Activated CD4-positive, alpha-beta T cell treated with anti-CD3 and anti-CD28 coated beads for 4 hours (primary cell): ENCODE results near the gene CLCN1.
A peak's percentile ranks its signal among the peaks of the same experiment; 100 is the strongest.
"Not testable (repeated sequence)": the region's sequence is repeated elsewhere in the genome, so short reads cannot be mapped to it uniquely, and the experiment has no call there.

Experiments
- DNase-seq, 2 donors: peaks; one replicate each; pipeline ENCODE4 v3.0.0-alpha.2; 2020

The CLCN1 gene

DNA sequence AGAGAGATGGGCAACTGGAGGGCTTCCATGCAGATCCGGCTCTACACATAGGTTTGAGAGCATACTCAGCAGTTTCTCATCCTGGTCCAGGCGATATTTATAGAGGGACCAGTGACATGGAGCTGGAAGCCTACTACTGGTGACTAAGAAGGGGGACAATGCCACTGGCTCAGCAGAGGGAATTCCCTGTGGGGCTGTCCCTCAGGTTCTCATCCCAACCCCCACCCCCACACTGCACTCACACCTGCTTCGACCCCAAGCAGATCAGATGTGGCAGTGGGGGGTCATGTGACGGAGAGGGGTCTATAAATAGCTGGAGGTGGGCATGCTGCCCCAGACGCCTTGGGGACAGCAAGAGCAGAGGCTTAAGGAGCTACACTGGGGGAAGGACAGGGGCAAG is at the start of gene CLCN1:
Gene CLCN1 (plus strand): TSS at position 336 of the 400 bp plus-strand sequence. CDS start 102 bp downstream, outside the sequence.
- no peak for DNase-seq

DNA sequence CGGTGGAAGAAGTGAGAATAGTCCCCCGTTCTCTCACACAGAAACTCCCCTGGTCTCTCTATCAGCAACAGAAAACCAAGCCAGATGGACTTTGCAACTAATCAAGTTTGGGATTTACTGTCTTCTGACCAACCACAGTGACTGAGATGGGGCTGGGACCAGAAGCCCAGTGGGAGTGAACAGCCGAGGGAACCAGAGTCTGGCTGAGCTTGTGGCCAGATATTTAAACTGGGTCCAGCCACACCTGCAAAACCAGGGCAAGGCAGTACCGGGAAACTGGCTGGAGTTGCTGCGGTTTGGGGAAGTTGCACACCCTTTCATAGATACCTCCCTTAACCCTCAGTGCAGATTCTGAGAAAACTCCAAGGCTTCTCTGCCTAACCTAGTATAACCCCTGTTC is 46.7 kb upstream of the CLCN1 start:
- no peak for DNase-seq

GRCh38 chr7:143271240-143271639 is 44.7 kb upstream of the CLCN1 start:
- DNase-seq: no peak

- no peak for DNase-seq
Measured at GRCh38 chr7:143272871-143273270, 43.0 kb upstream of the CLCN1 start.

- DNase-seq: no peak
Measured at GRCh38 chr7:143279186-143280098, 36.5 kb upstream of the CLCN1 start.

DNA sequence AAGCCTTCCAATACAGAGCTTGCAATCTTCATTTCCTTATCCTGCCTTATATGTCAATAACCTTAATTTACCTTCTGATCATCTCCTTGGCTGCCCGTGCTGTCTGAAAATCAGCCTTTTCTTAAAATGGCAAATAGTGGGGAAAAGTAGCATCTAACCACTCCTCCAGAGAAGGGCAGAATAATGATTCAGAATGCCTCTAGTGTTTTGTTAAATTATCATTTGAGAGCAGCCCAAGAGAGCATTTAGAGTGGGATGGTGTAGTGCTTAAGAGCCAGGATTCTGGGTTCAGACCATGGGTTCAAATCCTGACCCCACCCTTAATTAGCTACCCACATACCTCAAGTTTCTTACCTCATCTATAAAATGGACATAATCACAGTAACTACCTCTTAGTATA is 35.8 kb upstream of the CLCN1 start:
- DNase-seq: no peak

DNA sequence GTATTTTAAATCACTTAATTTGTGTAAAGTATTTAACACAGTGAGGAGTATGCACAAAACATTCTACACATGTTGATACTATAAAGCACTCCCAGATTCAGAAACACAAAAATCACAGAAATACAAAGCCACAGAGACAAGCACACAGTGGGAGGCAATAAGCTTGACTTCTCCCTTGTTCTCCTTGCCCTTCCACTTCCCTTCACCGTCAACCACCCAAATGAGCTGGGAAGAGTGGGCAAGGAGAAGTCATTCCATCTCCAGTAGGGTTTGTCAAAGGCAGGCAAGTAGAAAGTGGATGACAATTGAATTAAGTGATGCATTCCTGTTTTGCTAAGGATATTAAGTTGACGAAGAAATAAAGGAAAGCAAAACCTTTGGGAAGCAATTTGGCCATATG is 35.3 kb upstream of the CLCN1 start:
- DNase-seq: no peak

DNA sequence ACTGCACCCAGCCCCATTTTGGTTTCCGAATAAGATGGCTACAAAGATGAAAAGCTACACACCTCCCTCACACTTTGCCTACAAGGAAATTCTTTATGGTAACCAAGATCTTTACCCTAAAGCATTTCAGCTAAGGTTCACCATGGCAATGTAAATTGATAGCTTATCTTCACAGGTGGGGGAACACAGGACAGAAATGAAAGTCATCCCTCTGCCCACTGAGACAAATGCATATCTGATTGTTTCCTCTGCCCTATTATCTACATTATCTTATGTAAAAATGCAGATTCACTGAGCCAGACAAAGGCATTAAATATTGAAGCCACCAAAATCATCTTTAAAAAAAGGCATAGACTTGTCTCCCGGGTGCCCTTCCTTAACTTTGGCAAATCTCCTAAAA is 34.4 kb upstream of the CLCN1 start:
- DNase-seq: no peak

- DNase-seq: no peak
Measured at GRCh38 chr7:143282124-143282523, 33.8 kb upstream of the CLCN1 start.

- no peak for DNase-seq
Measured at GRCh38 chr7:143283381-143283780, 32.5 kb upstream of the CLCN1 start.

DNA sequence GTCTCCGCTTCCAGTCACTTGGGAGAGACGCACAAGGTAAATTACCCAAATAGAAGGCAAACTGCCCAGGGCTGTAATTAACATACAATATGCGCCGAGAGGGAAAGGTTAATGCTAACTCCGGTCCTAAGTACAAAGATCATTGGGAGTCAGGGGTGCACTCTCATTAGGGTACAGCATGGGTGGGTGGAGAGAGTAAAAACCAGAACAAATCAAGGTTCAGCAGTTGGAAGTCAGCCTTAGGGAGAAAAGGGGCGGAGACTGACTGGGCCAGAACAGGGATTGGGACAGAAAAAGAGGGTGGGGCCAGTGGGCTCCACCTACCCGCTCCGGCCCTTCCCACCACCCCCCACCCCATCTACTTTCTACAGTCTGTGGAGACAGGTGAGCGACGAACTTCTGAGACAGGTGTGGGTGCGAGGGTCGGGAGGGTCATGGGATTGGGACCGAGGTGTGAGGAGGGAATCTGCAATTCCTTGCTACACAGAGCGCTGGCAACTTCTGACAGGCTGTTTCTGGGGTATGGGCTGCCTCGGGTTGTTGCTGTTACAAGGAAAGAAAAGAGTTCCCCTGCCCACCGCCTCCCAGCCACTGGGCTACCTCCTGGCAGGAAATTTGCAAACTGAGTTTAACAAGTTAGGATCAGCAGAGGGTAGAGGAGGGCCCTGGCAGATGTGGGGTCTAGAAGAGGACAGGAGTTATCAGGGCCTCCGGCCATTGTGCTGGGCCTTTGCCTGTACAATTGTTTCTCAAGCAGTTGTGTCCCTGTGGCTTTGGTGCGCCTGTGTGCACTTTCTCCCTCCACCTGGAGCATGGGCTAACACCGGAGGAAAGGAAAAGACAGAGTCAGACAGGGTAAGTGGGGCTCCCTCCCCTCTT is 31.1 kb upstream of the CLCN1 start, which contains the start of gene TMEM139:
Gene TMEM139 (plus strand): TSS at position 368 of the 879 bp plus-strand sequence. CDS start 1,000 bp downstream, outside the sequence.
- DNase-seq: no peak

DNA sequence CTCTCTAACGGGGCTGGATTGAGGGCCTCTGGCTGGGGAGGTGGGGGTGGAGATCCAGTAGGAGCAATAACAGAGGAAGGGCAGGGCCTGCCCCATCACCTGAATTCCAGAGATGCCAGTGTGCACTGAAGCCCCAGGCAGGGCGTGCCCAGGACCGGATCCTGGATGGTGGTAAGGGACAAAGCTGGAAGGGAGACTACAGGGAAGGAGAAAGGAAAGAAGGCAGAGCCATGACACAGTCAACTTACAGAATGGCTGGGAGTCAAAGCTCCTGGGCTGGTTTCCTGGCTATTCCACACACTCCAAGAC is 30.5 kb upstream of the CLCN1 start:
- DNase-seq: no peak

DNA sequence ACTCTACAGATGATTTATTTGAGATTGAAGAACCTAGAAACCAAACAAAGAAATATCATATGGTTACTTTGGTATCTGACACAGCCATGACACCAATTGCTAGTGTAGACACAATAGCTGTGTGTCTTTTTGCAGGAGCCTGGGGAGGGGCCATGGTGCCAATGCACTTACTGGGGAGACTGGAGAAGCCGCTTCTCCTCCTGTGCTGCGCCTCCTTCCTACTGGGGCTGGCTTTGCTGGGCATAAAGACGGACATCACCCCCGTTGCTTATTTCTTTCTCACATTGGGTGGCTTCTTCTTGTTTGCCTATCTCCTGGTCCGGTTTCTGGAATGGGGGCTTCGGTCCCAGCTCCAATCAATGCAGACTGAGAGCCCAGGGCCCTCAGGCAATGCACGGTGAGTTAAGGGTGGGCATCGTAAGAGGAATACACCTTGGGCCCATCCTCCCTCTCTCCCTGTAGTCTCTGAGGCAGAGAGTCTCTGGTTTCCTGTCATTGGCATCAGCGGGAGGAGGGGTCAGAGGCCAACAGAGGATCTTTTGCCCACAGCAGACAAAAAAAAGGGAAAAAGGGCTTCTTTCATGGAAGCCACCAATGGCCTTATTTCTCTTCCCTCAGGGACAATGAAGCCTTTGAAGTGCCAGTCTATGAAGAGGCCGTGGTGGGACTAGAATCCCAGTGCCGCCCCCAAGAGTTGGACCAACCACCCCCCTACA is 29.9 kb upstream of the CLCN1 start:
- no peak for DNase-seq

DNA sequence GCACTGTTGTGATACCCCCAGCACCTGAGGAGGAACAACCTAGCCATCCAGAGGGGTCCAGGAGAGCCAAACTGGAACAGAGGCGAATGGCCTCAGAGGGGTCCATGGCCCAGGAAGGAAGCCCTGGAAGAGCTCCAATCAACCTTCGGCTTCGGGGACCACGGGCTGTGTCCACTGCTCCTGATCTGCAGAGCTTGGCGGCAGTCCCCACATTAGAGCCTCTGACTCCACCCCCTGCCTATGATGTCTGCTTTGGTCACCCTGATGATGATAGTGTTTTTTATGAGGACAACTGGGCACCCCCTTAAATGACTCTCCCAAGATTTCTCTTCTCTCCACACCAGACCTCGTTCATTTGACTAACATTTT is 29.4 kb upstream of the CLCN1 start:
- DNase-seq: no peak

DNA sequence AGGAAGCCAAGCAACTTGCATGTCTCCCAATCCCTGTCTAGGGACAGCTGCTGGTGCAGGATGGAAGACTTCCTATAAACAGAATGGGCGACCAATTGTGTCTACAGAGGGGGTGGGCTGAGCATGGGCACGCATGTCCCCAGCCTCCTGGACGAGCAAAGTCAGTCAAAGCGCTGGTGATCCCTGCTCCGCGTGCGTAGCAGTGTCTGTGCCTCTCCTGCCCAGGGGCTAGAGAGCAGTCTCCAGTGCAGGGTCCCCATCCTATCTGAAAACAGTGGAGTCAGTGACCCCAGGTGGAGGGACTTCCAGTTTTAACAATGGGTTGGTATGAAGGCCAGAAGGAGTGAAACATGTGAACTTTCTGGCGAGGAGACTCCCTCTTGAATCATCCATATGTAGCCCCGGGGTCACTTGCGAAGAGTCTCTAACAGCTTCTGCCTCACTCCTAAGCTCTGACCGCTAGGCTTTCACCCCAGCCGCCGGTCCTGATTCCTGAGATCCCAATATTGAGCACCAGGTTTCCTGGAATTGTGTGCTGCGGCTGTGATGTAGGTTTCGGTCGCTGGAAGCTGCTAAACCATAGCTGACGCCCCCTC is 28.5 kb upstream of the CLCN1 start:
- no peak for DNase-seq

DNA sequence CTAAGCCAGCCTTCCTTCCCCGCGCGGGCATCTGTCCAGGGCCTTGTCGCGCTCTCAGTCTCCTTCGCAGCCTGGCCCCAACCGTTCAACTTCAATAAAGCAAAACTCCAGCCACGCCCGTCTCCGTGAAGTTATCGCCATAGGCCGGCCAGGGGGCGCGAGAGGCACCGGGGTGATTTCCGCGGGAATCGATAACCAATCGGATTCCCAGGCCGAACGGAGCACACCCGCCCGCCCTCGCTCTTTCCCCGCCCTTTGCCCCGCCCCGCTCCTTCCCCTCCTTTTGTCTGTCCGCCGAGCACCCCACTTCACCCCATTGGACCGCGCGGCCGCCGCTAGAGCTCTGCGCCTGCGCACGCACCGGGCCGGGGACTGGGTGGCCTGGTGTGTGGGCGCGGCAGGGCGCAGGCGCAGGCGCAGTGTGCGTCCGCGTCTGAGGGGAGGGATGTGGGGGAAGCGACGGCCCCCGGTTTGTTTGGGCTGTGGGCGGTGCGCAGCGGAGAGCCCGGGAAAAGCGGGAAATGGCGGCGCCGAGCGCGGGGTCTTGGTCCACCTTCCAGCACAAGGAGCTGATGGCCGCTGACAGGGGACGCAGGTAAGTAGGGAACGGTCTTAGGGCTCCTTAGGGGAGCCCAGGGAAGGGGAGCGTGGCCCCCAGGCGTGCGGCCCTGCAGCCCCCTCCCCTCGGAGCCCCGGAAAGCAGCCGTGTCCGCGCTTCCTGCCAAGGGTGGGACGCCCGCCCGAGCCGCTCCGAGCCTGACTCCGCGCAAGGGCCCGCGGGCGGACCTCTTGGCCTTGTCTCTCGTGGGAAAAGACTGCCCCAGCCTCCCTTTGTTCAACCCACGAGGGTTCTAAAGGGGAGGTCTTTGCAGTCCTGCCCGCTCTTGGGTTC is 27.7 kb upstream of the CLCN1 start, which contains the start of gene CASP2:
Gene CASP2 (plus strand): TSS at position 417 of the 892 bp plus-strand sequence. CDS start 105 bp downstream, at position 522.
- peak; percentile 98 to 99 for DNase-seq

DNA sequence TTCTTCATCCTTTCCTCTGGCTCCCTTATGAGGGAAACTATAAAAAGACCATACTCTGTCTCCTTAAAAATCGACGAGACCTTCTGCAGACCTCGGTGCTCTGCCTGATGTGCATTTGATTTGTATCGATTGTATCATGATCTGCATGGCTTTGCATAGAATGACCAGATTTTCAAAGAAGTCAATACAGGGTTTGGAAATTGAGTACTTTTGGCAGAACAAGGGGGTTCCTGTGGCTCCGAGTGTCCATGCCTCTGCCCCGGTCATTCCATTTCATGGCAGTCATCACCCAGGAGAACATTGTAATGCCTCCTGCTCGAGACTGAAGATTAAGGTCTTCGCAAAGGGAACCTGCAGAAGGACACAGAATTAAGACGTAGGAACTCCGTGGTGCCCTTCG is 27.1 kb upstream of the CLCN1 start:
- no peak for DNase-seq

- DNase-seq: no peak
Measured at GRCh38 chr7:143289421-143289820, 26.5 kb upstream of the CLCN1 start.

DNA sequence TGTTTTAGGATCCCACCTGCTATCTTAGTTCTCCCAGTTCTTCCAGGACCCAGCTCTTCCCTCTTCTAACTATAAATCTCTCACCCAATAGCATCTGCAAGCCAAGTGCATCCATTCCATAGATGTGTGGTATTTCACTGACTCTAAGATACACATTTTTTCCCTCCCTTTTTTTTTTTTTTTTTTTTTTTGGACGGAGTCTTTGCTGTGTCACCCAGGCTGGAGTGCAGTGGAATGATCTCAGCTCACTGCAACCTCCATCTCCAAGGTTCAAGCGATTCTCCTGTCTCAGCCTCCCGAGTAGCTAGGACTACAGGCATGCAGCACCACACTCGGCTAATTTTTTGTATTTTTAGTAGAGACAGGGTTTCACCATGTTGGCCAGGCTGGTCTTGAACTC is 26.0 kb upstream of the CLCN1 start:
- DNase-seq: not testable (repeated sequence)

GRCh38 chr7:143290293-143290692 is 25.6 kb upstream of the CLCN1 start:
- DNase-seq: no peak

DNA sequence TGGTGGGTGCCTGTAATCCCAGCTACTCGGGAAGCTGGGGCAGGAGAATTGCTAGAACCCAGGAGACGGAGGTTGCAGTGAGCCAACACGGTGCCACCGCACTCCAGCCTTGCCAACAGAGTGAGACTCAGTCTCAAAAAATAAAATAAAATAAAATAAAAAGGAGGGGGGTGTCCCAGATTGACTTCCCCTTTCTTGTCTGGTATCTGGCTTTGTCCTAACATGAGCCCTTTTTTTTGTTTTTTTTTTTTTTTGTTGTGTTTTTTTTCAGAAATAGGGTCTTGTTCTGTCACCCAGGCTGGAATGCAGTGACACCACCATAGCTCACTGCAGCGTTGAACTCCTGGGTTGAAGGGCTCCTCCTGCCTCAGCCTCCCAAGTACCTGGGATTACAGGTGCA is 23.0 kb upstream of the CLCN1 start:
- no peak for DNase-seq

- DNase-seq: no peak
Measured at GRCh38 chr7:143295870-143296269, 20.0 kb upstream of the CLCN1 start.
